Myocyte (in vitro differentiated cells): ENCODE data around the gene NCK1. TPM values are rescaled to one million over a fixed set of nuclear protein-coding genes. Genes with fewer than 3 reads are reported as not detected.
"Not testable (repeated sequence)": the region's sequence is repeated elsewhere in the genome, so short reads cannot be mapped to it uniquely, and the experiment has no call there.

Source experiments
- DNase-seq: peaks from one replicate; pipeline ENCODE4 v3.0.0-alpha.2; 2012; ENCODE audit warnings: low read depth
- total RNA-seq: library from RNA; depleted of rRNA; stranded (reverse); fragments of >200 nt; gene quantifications from 2 replicates; pipeline ENCODE4 v1.2.3, GENCODE V29; 2014

The NCK1 gene
- total RNA-seq, 1 donor from 2014 or later, result 39.1 TPM

DNA sequence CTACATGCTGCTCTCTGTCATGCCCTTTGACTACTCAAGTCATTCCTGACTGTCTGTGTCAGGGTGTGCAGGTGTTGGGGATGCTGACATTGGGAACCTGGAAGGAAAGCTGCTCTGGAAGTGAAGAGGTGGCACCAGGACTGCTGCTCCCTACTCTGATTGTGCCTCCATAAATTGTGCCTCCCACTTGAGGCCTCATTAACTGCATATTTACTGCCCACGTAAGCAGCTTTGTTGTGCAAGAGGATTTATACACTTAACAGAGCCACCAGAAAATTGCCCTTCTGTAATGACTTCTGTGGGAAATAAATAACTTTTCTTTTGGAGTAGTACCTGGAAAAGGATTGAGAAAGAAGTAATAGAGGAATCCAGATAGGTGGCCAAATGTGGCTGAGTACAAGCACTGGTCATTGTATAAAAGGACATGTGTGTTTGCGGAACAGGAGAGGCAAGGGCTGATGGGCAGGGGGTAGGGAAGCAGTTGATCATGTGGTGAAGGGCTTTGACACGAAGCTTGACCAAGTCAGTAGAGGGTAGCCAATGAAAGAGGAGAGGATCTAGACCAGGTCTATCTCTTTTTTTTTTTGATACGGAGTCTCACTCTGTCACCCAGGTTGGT, 120.6 kb downstream of the NCK1 start:
- DNase-seq, result no peak

DNA sequence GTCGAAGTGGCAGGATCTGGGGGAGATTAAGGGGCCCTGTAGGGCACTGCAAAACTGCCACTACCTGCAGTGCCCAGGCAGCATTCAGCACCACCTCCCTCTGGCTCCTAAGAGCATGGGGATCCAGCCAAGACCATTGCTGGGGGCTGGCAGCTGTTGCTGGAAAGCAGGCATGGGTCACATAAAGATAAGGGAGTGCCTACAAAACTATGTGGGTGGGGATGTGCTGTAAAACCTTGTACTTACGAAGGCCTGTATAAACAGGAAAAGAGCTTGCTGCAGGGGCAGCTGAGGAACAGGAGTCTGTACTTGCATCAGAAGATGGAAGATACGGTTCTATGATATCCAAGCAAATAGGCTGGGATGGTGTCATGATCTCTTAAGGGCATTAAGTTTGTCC, 122.8 kb downstream of the NCK1 start:
- peak; percentile 78 for DNase-seq

- DNase-seq, result not testable (repeated sequence)
Observed at GRCh38 chr3:136987398-136987980, 125.5 kb downstream of the NCK1 start.

DNA sequence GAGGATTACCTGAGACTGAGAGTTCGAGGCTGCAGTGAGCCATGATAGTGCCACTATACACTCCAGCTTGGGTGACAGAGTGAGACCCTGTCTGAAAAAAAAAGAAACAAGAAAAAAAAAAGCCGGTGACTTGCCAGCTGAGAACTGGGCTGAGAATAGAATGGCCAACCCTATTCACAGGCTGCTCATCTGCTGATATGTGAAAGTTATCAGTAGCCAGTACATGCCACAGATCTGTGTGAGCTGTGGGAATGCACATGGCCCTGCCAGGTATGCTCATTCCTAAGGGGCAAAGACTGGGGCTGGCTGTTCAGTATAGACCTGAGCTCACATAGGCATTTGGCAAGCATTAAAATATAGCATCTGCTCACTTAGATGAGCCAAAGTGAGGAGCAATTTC, 126.6 kb downstream of the NCK1 start:
- DNase-seq, result no peak

GRCh38 chr3:136989781-136990524, 127.9 kb downstream of the NCK1 start:
- DNase-seq, result no peak

DNA sequence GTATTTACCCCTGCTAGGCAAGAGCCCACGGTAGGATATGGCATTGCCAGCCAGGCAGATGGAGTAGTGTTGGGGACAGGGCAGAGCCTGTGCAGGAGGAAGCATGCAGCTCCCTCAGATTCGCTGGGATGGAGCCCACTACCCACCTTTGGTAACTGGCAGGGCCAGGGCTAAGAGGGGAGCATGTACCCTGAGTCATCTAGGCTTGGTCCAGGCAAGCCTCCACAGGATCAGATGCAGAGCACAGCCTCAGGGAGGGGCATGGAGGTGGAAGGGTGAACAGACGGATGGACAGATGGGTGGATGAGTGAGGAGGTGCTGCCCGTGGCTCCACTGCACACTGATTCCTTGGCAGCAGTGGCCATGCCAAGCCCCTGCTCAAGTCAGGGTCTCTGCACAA, 128.8 kb downstream of the NCK1 start:
- DNase-seq, result no peak

GRCh38 chr3:136992115-136992514, 130.1 kb downstream of the NCK1 start:
- DNase-seq, result no peak

DNA sequence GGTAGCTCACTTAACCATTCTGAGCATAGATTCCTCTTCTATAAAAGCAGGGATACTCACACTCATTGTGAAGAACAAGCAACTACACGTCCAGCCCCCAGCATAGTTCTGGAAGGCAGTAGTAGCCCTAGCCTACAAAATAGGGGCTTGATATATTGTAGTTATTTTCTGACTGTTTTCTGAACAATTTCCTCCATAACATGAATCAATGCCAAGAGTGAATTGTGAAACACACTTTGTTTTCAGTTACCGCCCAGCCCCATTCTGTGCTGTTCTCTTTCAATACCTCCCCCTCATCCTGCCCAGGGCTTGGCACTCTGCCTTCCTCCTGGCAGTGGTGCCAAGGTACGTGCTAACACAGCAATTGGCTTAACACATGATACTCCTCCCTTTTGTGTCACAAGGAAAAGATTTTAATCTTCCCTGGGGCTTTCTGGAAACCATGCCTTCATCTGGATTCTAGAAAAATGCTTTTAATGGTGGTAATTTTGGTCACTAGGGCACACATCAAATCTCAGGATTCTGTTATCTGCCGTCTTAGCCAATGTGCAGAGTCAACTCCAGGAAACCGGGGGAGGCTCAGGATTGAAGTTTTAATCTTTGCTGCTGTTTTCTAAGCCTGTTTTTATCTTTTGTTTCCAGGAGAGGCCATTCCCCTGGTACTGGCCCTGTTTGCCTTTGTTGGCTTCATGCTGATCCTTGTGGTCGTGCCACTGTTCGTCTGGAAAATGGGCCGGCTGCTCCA, 132.9 kb downstream of the NCK1 start:
- peak; percentile 72 for DNase-seq

- DNase-seq, result no peak
Observed at GRCh38 chr3:136995652-136996051, 133.6 kb downstream of the NCK1 start.

Other genes starting within 250 kb of the NCK1 start
- 27.5 and 29.3 TPM in 2 replicates for gene STAG1, start 109.8 kb upstream of the NCK1 start, total RNA-seq
- 13.7 and 14.3 TPM in 2 replicates for gene SLC35G2, start 43.1 kb upstream of the NCK1 start, total RNA-seq
- 0.83 and 1.0 TPM in 2 replicates for gene IL20RB, start 95.8 kb downstream of the NCK1 start, total RNA-seq